Transverse colon (tissue), 4 donors: ENCODE data around the gene ASB13. TPM values are rescaled to one million over a fixed set of nuclear protein-coding genes. Genes with fewer than 3 reads are reported as not detected.

Source experiments
- small RNA-seq, 4 donors: library from RNA; depleted of rRNA; stranded (forward); fragments of <200 nt; gene quantifications; one replicate each; pipeline ENCODE3, GENCODE V24; 2016
- total RNA-seq, 4 donors: library from RNA; depleted of rRNA; stranded (reverse); fragments of >200 nt; gene quantifications; one replicate each; pipeline ENCODE4 v1.1.0, GENCODE V29; 2016

ASB13 gene
- total RNA-seq, 4 donors from 2014 or later: 14.5 to 73.3 (median 61.0) TPM

Small RNA genes lying within 50 kb of the gene (small RNA-seq; reads per million reads assigned to genes)
- 0 reads per million in 4 donors for gene AL365356.2
- gene RN7SL445P: 0 reads per million in 4 donors

Other genes starting within 250 kb of the ASB13 start
- gene CALML5, start 167.0 kb downstream of the ASB13 start, total RNA-seq: not detected
- not detected for gene CALML3, start 141.6 kb downstream of the ASB13 start, total RNA-seq
- 100 to 1,000 TPM in 1 of 4 donors, 10 to 100 TPM in 3; 55.0 to 106 (median 75.9) TPM for gene TASOR2, start 18.2 kb upstream of the ASB13 start, total RNA-seq
- gene GDI2, start 146.8 kb upstream of the ASB13 start, total RNA-seq: 100 to 1,000 TPM; 122 to 270 (median 203) TPM
- gene ANKRD16, start 223.3 kb upstream of the ASB13 start, total RNA-seq: 10 to 100 TPM in 3 of 4 donors, 1 to 10 TPM in 1; 8.5 to 21.7 (median 17.8) TPM
- gene FBH1, start 223.6 kb upstream of the ASB13 start, total RNA-seq: 100 to 1,000 TPM; 101 to 143 (median 120) TPM